ENCODE data around the gene TFIP11. TPM values are rescaled to one million over a fixed set of nuclear protein-coding genes. Genes with fewer than 3 reads are reported as not detected.
"Not testable (repeated sequence)": the region's sequence is repeated elsewhere in the genome, so short reads cannot be mapped to it uniquely, and the experiment has no call there.

The TFIP11 gene
- total RNA-seq, 1 donor from 2014 or later = 33.9 TPM

GRCh38 chr22:26541167-26541819, 29.0 kb upstream of the TFIP11 start:
- DNase-seq (ENCODE audit: low spot score) = no peak

DNA sequence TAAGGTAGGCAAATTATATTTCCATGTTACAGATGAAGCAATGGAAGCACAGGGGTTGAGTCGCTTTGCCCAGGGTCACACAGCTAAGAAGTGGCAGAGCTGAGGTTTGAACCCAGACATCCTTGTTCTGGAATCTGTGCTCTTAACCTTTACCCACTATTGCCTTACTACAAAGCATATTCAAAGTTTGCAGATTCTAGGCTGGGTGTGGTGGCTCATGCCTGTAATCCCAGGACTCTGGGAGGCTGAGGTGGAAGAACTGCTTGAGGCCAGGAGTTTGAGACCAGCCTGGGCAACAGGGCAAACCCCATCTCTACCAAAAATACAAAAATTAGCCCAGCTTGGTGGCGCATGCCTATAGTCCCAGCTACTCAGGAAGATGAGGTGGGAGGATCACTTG, 27.8 kb upstream of the TFIP11 start:
- DNase-seq (ENCODE audit: low spot score) = no peak

GRCh38 chr22:26536762-26537134, 24.5 kb upstream of the TFIP11 start:
- no peak for DNase-seq (ENCODE audit: low spot score)

- DNase-seq (ENCODE audit: low spot score) = no peak
These were observed 23.9 kb upstream of the TFIP11 start for GRCh38 chr22:26536056-26536761.

DNA sequence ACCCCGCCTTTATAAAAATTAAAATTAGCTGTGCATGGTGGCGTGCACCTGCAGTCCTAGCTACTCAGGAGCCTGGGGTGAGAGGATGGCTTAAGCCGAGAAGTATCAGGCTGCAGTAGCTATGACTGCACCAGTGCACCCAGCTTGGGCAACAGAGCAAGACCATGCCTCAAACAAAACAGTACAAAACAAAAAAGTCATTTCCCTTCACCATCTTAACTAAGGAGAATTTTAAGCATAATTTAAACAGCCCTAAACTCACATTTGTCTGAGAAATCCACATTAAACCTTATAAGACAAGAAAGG, 23.3 kb upstream of the TFIP11 start:
- DNase-seq (ENCODE audit: low spot score) = no peak

DNA sequence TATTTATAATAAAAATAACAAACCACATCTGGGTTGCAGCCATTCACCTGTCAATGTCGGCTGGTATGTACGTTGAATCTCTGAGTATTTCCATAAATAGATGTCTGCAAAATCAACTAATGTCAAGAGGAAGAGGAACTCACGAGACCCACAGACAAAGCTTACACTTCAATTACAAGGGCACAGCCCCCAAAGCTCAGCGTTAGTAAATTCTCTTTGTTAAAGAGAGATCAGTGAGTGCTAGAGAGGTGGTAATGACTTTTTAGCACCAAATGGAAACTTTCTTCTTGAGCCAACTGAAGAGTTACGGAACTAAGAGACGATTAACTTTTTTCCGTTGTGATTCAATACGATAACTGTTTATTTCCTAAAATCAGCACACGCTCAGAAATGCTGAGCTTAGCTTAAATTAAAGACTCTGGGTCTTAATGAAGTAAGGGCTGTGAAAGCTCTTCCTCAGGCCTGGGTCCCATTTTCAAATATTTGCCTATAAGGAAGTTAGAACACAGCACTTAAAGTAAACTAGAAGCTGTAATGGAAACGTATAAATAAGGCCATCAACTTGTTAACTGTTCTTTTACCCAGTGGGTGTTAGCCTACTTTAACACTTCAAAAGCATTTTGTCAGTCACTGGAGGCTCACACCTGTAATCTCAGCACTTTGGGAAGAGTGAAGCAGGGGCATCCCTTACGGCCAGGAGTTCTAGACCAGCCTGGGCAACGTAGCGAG, 22.8 kb upstream of the TFIP11 start:
- DNase-seq (ENCODE audit: low spot score) = no peak

GRCh38 chr22:26534171-26534855, 22.0 kb upstream of the TFIP11 start:
- no peak for DNase-seq (ENCODE audit: low spot score)

DNA sequence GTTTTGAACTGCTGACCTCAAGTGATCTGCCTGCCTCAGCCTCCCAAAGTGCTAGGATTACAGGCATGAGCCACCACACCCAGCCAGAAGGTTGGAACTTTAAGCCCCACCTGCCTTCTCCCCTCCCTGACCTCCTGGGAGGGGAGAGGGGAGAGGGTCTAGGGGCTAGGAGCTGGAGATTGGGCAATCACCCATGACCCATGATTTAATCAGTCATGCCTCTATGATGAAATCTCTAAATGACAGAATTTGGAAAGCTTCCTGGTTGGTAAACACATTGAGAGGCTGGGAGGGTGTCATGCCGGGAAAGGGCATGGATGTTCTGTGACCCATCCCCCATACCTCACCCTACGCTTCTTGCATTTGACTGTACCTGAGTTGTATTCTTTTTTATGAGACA, 17.1 kb upstream of the TFIP11 start:
- peak; percentile 53 for DNase-seq (ENCODE audit: low spot score)

DNA sequence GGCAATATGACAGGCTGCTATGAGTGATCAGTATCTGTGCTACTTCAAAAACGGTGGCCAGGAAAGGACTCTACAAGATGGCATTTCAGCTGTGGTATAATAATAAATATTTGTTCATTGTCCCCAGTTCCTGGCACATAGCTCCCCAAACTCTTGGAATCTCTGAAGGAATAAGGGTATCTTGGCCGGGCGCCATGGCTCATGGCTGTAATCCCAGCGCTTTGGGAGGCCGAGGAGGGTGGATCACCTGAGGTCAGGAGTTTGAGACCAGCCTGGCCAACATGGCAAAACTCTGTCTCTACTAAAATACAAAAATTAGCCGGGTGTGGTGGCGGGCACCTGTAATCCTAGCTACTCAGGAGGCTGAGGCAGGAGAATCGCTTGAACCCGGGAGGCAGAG, 16.2 kb upstream of the TFIP11 start:
- DNase-seq (ENCODE audit: low spot score) = not testable (repeated sequence)

DNA sequence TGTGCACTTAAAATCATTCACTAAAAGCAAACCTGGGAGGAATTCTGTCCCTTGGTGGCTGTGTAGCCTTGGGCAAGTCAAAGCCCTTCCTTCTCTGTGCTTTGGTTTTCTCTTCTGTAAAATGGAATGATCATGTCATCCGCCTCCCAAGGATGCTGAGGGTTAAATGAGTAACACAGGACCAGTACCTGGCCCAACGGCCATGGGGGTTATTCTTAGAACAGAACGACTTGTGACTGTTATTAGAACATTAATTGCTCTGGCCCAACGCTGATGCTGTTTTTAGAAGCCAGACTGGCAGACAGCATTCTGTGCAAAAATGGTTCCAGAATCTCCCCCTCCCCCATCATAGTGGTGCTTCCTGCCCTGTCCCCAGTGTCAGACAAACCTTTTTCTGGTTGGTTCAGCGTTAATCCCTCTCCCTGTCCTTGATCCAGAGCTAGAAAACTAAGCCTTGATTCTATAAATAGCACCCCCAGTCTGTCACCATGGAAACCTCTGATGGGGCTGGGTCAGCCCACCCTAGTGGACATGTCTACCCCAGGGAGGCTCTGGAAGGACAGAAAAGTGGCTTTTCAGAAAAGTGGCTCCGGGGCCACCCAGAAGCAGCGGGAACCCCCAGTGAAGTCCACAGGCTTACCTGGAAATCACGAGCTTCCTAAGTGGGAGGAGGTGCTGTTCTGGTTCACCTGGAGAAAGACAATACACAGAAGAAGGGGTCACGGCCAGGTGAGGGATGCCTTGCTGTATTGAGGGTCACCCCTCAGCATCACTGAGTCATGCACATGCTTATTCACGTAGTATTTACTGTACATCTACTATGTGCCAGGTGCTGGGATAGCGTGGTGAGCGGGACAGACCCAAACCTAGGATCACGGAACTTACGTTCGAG, 15.5 kb upstream of the TFIP11 start:
- DNase-seq (ENCODE audit: low spot score) = no peak

GRCh38 chr22:26527167-26527566, 14.9 kb upstream of the TFIP11 start:
- no peak for DNase-seq (ENCODE audit: low spot score)

DNA sequence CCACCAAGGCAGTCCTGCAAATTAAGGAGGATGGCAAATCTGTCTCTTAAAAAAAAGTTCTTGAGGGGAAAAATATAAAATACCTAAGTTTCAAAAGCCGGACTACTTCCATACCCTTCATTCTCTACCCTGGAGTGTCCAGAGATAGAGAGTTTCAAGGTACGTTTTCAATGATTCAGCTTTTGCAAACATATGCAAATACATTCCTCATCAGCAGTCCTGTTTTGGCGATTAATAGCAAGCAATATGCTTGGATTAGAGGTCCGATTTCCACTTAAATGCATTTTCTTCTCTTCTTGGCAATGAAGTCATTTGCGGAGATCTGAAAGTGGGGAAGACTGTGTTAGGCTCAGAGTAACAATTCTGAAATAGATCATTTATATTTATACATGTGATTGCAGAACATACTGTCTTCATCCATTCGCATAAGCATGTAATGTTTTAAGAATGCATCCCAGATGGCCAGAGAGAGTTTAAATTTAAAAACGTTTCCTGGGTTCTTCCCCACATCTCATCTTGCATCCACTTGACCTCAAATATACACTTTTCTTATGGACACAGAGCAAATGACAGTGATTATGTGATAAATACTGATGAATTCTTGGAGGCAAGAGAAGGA, 13.8 kb upstream of the TFIP11 start:
- no peak for DNase-seq (ENCODE audit: low spot score)

GRCh38 chr22:26524870-26525269, 12.6 kb upstream of the TFIP11 start:
- DNase-seq (ENCODE audit: low spot score) = no peak

DNA sequence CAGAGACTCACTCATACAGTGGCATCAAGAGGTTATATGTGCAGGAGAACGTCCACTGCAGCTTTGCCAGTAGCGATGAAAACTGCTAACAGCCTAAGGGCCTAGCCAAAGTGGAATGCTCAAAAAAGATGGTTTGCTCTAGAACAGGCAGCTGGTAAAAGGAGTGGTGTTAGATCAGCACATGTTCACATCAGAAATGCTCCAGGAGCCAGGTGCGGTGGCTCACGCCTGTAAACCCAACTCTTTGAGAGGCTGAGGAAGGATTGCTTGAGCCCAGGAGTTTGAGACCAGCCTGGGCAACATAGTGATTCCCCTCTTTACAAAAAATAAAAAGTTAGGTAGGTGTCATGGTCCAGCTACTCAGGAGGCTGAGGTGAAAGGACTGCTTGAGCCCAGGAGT, 10.3 kb upstream of the TFIP11 start:
- no peak for DNase-seq (ENCODE audit: low spot score)

- no peak for DNase-seq (ENCODE audit: low spot score)
These were observed 9.7 kb upstream of the TFIP11 start for GRCh38 chr22:26522012-26522411.

DNA sequence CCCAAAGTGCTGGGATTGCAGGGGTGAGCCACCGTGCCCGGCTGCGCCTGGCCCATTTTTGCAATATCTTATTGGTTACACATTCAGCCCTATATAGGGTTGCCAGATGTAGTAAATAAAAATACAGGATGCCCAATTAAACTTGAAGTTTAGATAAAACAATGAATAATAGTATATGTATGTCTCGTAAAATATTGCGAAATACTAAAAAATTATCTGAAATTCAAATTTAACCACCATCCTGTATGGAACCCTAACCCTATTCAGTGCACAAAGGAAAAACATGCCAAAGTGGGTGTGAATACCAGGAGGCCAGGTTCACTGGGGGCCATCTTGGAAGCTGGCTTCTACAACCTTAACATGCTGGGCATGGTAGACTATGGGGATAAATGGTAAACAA, 5.2 kb upstream of the TFIP11 start:
- no peak for DNase-seq (ENCODE audit: low spot score)

DNA sequence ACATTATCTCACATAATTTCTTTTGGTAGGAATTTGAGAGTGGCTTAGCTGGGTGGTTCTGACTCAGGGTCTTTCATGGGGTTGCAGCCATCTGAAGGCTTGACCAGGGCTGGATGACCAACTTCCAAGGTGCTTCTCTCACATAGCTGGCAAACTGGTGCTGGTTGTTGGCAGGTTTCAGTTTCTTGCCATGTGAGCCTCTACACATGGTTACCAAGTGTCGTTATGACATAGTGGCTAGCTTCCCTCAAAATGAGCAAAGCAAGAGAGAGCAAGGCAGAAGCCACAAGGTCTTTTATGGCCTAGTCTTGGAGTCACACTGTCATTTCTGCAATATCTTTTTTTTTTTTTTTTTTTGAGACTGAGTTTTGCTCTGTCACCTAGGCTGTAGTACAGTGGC, 4.2 kb upstream of the TFIP11 start:
- DNase-seq (ENCODE audit: low spot score) = no peak

DNA sequence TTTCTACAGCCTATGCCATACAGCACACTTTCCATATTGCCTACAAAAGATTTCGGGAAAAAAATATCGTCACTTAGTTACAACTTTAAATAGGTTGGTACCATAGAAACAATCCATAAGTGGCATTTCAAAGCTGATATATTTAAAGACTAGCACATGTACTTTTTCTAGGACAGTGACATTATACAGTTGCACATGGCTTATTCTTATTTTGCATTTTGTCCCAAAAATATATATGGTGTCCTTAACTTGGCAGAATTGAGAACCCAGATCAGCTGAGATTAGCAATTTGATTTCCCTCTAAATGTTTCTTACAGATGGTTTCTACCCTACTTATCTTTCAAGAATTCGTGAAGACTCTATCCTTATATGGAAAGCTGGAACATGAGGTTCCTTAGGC, 3.7 kb upstream of the TFIP11 start:
- DNase-seq (ENCODE audit: low spot score) = no peak

- DNase-seq (ENCODE audit: low spot score) = no peak
These were observed 2.3 kb upstream of the TFIP11 start for GRCh38 chr22:26514419-26515161.

DNA sequence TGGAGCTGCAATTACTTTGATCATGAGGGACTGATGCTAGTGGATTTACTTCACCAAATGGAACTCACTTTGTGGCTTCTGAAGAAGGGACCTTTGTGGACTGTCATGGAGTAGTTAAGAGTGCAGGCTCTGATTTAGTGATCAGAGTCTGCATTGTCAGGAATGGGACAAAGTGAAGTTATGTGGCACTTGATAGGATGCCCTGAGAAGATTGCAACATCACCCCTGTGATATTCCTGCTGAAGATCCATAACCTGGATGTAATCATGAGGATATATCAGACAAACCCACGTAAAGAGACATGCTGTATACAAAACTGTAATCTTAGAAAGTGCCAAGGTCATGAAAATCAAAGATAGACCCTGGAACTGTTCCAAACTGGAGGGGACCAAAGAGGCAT, 1.6 kb upstream of the TFIP11 start:
- DNase-seq (ENCODE audit: low spot score) = no peak

DNA sequence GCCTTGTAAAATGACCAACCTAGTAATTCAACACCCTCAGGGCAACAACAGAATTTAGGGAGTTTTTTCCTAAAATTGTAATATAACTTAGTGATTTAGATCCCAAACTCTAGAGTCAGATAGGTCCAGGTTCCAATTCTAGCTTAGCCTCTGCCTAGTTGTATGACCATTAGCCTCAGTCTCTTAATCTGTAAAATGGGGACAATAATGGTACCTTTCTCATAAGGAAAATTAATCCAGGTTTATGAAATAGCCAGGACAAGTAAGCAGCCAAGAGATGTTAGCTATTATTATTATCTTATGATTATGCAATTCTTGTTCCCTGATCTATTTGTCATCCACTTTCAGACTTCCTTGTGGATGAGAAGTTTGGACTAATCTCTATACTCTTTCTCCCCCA, 4.1 kb downstream of the TFIP11 start:
- no peak for DNase-seq (ENCODE audit: low spot score)

Data from ureter (tissue), 1 donor.